Colonic mucosa (tissue), 4 donors: ENCODE measurements around the gene FNDC3B. TPM values are rescaled to one million over a fixed set of nuclear protein-coding genes. Genes with fewer than 3 reads are reported as not detected.

Experiments used
- DNase-seq: peaks from one replicate; pipeline ENCODE4 v3.0.0-alpha.2; 2020
- H3K27ac ChIP-seq: fragments of 200-600 bp; one replicate; pipeline ENCODE4 v1.8.0; 2021
- H3K27me3 ChIP-seq: fragments of 200-600 bp; one replicate; pipeline ENCODE4 v1.8.0; 2021
- H3K36me3 ChIP-seq: fragments of 200-600 bp; one replicate; pipeline ENCODE4 v1.8.0; 2021
- H3K4me1 ChIP-seq: fragments of 200-600 bp; one replicate; pipeline ENCODE4 v1.8.0; 2021; ENCODE audit warnings: mild to moderate bottlenecking
- H3K4me3 ChIP-seq: fragments of 200-600 bp; one replicate; pipeline ENCODE4 v1.8.0; 2021
- H3K9ac ChIP-seq, 2 donors: one replicate each; pipeline ENCODE4 v1.7.0; 2013; ENCODE audit warnings: control low read depth in 2 of 2, low read depth in 2 of 2, low read length in 2 of 2
- H3K9me3 ChIP-seq: fragments of 200-600 bp; one replicate; pipeline ENCODE4 v1.8.0; 2021
- CTCF ChIP-seq: fragments of 200-600 bp; IDR thresholded peaks from one replicate; pipeline ENCODE4 v1.8.0; 2022; ENCODE audit warnings: antibody characterized with exemption, mild to moderate bottlenecking
- intact Hi-C: fragments of 100-400 bp; cut with DNase I; formaldehyde crosslinking; loops from one replicate; pipeline ENCODE4 v1.14.1; 2022
- total RNA-seq, 2 donors: library from RNA; stranded (reverse); fragmentation: NEBNext Ultra II Directional in 1 of 2; extraction: Animal tissue kit (Norgen Biotek cat#: 25700) in 1 of 2; gene quantifications; one replicate each; pipeline ENCODE4 v1.2.1, GENCODE V29; 2021
- donor health status: healthy.
- donor health status: DM: no; HTN: no; CAD: no.
- donor health status: DM: no; HTN: no; CAD: no.

Gene FNDC3B
- total RNA-seq, 2 donors from 2014 or later, result 66.7 to 142 TPM

GRCh38 chr3:172106037-172106954 lies 66.9 kb downstream of the FNDC3B start:
- no peaks in the 10 kb centered on the region for H3K4me1 ChIP-seq
- H3K9me3 ChIP-seq, result no peaks in the 10 kb centered on the region
- no peaks in the 10 kb centered on the region for H3K36me3 ChIP-seq
- intact Hi-C loops, result no loop called here
- H3K27ac ChIP-seq, result peak overlapping the region; percentile 32
- DNase-seq, result no peak
- TF ChIP-seq CTCF, result no peak
- no peak overlapping the region for H3K9ac ChIP-seq
- no peaks in the 10 kb centered on the region for H3K27me3 ChIP-seq
- H3K4me3 ChIP-seq, result no peak overlapping the region

DNA sequence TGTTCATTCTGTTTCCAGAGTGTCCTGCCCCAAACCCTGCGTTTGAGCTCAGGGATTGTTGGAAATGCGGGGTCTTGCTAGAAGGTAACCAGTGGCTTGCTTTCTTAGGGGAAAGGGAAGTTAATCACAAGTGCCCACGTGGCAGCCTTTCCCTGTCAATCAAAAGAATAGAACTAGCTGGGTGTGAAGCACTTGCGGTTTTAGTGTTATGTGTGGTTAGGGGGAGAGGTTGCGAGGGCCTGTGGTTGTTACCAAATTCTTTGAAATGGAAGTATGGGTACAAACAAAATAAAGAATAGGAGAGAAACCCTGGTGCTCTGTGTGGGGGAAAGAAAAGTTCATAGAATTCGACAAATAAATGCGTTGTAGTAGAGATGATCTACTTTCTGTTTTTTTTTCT lies 67.6 kb downstream of the FNDC3B start:
- H3K27me3 ChIP-seq, result no peaks in the 10 kb centered on the region
- no peak overlapping the region for H3K9ac ChIP-seq
- H3K9me3 ChIP-seq, result no peaks in the 10 kb centered on the region
- no peak for TF ChIP-seq CTCF
- H3K36me3 ChIP-seq, result no peaks in the 10 kb centered on the region
- H3K27ac ChIP-seq, result peak overlapping the region; percentile 32
- H3K4me3 ChIP-seq, result no peak overlapping the region
- DNase-seq, result peak; percentile 53
- intact Hi-C loops, result no loop called here
- H3K4me1 ChIP-seq, result no peaks in the 10 kb centered on the region

DNA sequence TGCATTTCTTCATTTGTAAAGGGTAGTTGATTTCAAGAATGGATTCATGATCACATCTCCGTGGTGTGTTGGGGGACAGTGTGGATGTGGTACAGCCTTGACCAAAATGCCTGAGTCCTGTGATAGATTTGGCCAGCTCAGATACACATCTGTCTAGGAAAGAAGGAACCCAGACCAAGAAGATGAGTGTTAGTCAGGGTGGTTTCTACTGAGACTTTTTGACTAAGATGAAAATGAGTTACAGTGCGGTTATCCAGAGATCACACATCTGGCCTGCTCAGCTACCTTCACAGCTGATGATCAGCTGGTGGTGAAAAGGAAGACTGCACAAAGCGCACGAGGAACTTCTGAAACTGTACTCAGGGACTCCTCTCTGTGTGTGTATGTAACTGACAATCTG lies 68.0 kb downstream of the FNDC3B start:
- Histone ChIP-seq H3K9me3 (no peaks in the 10 kb centered on the region), H3K4me3 (no peak overlapping the region), H3K36me3 (no peaks in the 10 kb centered on the region), H3K4me1 (no peaks in the 10 kb centered on the region), H3K27me3 (no peaks in the 10 kb centered on the region), H3K27ac (no peak overlapping the region), H3K9ac (no peak overlapping the region)
- intact Hi-C loops, result no loop called here
- no peak for TF ChIP-seq CTCF
- no peak for DNase-seq

GRCh38 chr3:172110127-172110779 lies 70.9 kb downstream of the FNDC3B start:
- no peak for TF ChIP-seq CTCF
- Histone ChIP-seq H3K9ac (no peak overlapping the region), H3K27me3 (no peaks in the 10 kb centered on the region), H3K4me1 (no peaks in the 10 kb centered on the region), H3K4me3 (no peak overlapping the region), H3K27ac (no peak overlapping the region), H3K9me3 (no peaks in the 10 kb centered on the region), H3K36me3 (no peaks in the 10 kb centered on the region)
- DNase-seq, result no peak
- intact Hi-C loops, result no loop called here

DNA sequence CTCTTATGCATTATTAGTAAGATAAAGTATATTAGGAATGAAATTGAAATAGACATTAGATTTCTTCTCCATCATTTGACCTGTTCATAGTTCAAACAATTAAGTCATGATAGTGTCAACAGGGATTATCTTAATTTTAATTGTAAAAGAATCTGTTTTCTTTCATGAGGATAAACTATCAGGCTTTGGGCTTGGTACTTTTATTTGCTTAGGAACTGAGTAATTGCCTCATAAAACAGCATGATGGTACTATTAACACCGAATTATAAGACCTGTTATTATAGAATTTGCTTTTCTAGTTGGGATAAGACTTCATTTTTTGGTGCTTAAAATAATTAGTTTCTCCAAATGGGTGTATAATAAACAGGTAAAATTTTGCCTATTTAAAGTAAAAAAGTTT lies 71.8 kb downstream of the FNDC3B start:
- H3K36me3 ChIP-seq, result no peaks in the 10 kb centered on the region
- H3K4me3 ChIP-seq, result no peak overlapping the region
- H3K27ac ChIP-seq, result no peak overlapping the region
- H3K27me3 ChIP-seq, result no peaks in the 10 kb centered on the region
- no peaks in the 10 kb centered on the region for H3K4me1 ChIP-seq
- no peak for TF ChIP-seq CTCF
- no peak for DNase-seq
- no peaks in the 10 kb centered on the region for H3K9me3 ChIP-seq
- no peak overlapping the region for H3K9ac ChIP-seq
- intact Hi-C loops, result no loop called here
